AG09309 (cell line): Measurements from ENCODE around the gene PI4KB.

Experiments used
- DNase-seq: peaks from one replicate; pipeline ENCODE4 v3.0.0-alpha.2; 2010; ENCODE audit warnings: low read depth
- H3K4me3 ChIP-seq: 2 replicates; pipeline ENCODE4 v1.5.1; 2011; ENCODE audit warnings: mild to moderate bottlenecking, low read depth, low read length, moderate library complexity; ENCODE audit not compliant: control insufficient read depth
- CTCF ChIP-seq: IDR thresholded peaks from 2 replicates; pipeline ENCODE4 v1.5.1; 2011; ENCODE audit warnings: mild to moderate bottlenecking, low read depth, low read length, inconsistent platforms; ENCODE audit not compliant: insufficient read depth, control insufficient read depth; ENCODE audit errors: missing control alignments

PI4KB gene

GRCh38 chr1:151318975-151319374, 8.2 kb downstream of the PI4KB start:
- H3K4me3 ChIP-seq, result no peak overlapping the region
- no peak for TF ChIP-seq CTCF
- DNase-seq, result no peak

- no peak for DNase-seq
- H3K4me3 ChIP-seq, result no peak overlapping the region
- TF ChIP-seq CTCF, result no peak
Measured at GRCh38 chr1:151315565-151316235, 11.5 kb downstream of the PI4KB start.

GRCh38 chr1:151314137-151314875, 12.9 kb downstream of the PI4KB start:
- no peak overlapping the region for H3K4me3 ChIP-seq
- DNase-seq, result peak; percentile 32
- no peak for TF ChIP-seq CTCF

- no peak for DNase-seq
- no peak for TF ChIP-seq CTCF
- no peak overlapping the region for H3K4me3 ChIP-seq
Measured at GRCh38 chr1:151313501-151313900, 13.7 kb downstream of the PI4KB start.

GRCh38 chr1:151312826-151313225, 14.4 kb downstream of the PI4KB start:
- DNase-seq, result no peak
- TF ChIP-seq CTCF, result no peak
- H3K4me3 ChIP-seq, result no peak overlapping the region

- no peak for TF ChIP-seq CTCF
- no peak for DNase-seq
Measured at GRCh38 chr1:151312411-151312810, 14.8 kb downstream of the PI4KB start.

More at GRCh38 chr1:151312411-151312810, 14.8 kb downstream of the PI4KB start:
- no peak overlapping the region for H3K4me3 ChIP-seq
